Transverse colon (tissue), 4 donors: ENCODE results near the gene FSCN2.

ENCODE experiments used
- POLR2A ChIP-seq: fragments of 450-650 bp; IDR thresholded peaks from one replicate; pipeline ENCODE4 v1.6.1; 2016; ENCODE audit warnings: antibody characterized with exemption, mild to moderate bottlenecking, moderate library complexity
- POLR2AphosphoS5 ChIP-seq, 3 donors: sonication (generic); formaldehyde crosslinking; IDR thresholded peaks; one replicate each; pipeline ENCODE4 v1.6.1; 2016; ENCODE audit warnings: antibody characterized with exemption in 3 of 3
- TF ChIP-seq, protein P1 (sequence below), 5 experiments: fragments of 200-600 bp in 3 of 5; fragments of 450-650 bp in 2 of 5; sonication (generic) in 3 of 5; IDR thresholded peaks; 1 replicate in 2 of 5; 2 replicates in 3 of 5; pipeline ENCODE4 v1.5.1; 2016 to 2017; ENCODE audit warnings: antibody characterized with exemption in 5 of 5, inconsistent platforms in 3 of 5, mild to moderate bottlenecking in 2 of 5, moderate library complexity in 1 of 5

- TF ChIP-seq, protein P1, sequence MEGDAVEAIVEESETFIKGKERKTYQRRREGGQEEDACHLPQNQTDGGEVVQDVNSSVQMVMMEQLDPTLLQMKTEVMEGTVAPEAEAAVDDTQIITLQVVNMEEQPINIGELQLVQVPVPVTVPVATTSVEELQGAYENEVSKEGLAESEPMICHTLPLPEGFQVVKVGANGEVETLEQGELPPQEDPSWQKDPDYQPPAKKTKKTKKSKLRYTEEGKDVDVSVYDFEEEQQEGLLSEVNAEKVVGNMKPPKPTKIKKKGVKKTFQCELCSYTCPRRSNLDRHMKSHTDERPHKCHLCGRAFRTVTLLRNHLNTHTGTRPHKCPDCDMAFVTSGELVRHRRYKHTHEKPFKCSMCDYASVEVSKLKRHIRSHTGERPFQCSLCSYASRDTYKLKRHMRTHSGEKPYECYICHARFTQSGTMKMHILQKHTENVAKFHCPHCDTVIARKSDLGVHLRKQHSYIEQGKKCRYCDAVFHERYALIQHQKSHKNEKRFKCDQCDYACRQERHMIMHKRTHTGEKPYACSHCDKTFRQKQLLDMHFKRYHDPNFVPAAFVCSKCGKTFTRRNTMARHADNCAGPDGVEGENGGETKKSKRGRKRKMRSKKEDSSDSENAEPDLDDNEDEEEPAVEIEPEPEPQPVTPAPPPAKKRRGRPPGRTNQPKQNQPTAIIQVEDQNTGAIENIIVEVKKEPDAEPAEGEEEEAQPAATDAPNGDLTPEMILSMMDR (IDR thresholded peaks at IDR 0.05): no peak
- no peak for TF ChIP-seq POLR2A
- no peak for TF ChIP-seq POLR2AphosphoS5 (IDR thresholded peaks at IDR 0.05)
Measured at GRCh38 chr17:81529437-81529803, 1.2 kb downstream of the FSCN2 start.
